Peyer's patch (tissue), 4 donors: ENCODE data around the gene HPF1.

Source experiments
- POLR2A ChIP-seq, 2 donors: fragments of 450-650 bp; IDR thresholded peaks; one replicate each; pipeline ENCODE4 v1.5.1; 2017; ENCODE audit warnings: antibody characterized with exemption in 2 of 2, mild to moderate bottlenecking in 2 of 2, moderate library complexity in 2 of 2
- TF ChIP-seq, protein P1 (sequence below), 6 experiments: fragments of 450-650 bp in 4 of 6; fragments of 200-600 bp in 2 of 6; sonication (generic) in 1 of 6; IDR thresholded peaks; one replicate each; pipeline ENCODE4 v1.5.1; 2017 to 2019; ENCODE audit warnings: antibody characterized with exemption in 6 of 6, mild to moderate bottlenecking in 3 of 6, moderate library complexity in 1 of 6

DNA sequence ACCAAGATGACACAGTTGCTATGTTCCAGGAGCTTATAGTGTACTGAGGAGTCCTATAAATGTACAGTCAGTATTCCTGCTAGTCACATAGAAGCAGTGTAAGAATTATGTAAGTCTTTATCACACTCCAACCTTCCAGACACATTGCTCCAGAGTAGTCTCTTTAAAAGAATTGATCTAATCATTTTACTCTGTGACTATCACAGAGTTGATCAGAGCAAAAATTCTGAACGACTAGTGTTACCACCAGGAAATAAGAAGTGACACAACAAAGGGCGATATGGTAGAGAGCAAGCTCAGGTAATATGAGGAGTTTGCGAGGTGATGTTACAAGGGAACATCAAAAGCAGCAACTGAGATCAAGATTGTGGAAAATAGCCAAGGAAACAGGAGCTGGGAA, 9.0 kb upstream of the HPF1 start:
- TF ChIP-seq, protein P1, sequence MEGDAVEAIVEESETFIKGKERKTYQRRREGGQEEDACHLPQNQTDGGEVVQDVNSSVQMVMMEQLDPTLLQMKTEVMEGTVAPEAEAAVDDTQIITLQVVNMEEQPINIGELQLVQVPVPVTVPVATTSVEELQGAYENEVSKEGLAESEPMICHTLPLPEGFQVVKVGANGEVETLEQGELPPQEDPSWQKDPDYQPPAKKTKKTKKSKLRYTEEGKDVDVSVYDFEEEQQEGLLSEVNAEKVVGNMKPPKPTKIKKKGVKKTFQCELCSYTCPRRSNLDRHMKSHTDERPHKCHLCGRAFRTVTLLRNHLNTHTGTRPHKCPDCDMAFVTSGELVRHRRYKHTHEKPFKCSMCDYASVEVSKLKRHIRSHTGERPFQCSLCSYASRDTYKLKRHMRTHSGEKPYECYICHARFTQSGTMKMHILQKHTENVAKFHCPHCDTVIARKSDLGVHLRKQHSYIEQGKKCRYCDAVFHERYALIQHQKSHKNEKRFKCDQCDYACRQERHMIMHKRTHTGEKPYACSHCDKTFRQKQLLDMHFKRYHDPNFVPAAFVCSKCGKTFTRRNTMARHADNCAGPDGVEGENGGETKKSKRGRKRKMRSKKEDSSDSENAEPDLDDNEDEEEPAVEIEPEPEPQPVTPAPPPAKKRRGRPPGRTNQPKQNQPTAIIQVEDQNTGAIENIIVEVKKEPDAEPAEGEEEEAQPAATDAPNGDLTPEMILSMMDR (IDR thresholded peaks at IDR 0.05), result no peak
- no peak for TF ChIP-seq POLR2A (IDR thresholded peaks at IDR 0.05)
